Lower lobe of right lung (tissue), 2 donors: ENCODE results near the gene IL4I1. TPM values are rescaled to one million over a fixed set of nuclear protein-coding genes. Genes with fewer than 3 reads are reported as not detected.

ENCODE experiments used
- ATAC-seq, 2 donors: fragments of 200-7000 bp; cut with Tn5 transposase; one replicate each; pipeline ENCODE4 v1.9.1; 2020 to 2022; ENCODE audit warnings: mild to moderate bottlenecking in 2 of 2, moderate library complexity in 2 of 2
- DNase-seq: peaks from one replicate; pipeline ENCODE4 v3.0.0-alpha.2; 2020
- H3K27ac ChIP-seq: fragments of 200-600 bp; one replicate; pipeline ENCODE4 v1.8.0; 2022
- H3K27me3 ChIP-seq: fragments of 200-600 bp; one replicate; pipeline ENCODE4 v1.8.0; 2022; ENCODE audit warnings: low read depth
- H3K36me3 ChIP-seq: fragments of 200-600 bp; one replicate; pipeline ENCODE4 v1.8.0; 2022; ENCODE audit warnings: mild to moderate bottlenecking
- H3K4me1 ChIP-seq: fragments of 200-600 bp; one replicate; pipeline ENCODE4 v1.8.0; 2022
- H3K4me3 ChIP-seq: fragments of 200-600 bp; one replicate; pipeline ENCODE4 v1.8.0; 2022; ENCODE audit warnings: mild to moderate bottlenecking
- H3K9me3 ChIP-seq: fragments of 200-600 bp; one replicate; pipeline ENCODE4 v1.8.0; 2022
- intact Hi-C: fragments of 100-400 bp; cut with DNase I; formaldehyde crosslinking; loops from one replicate; pipeline ENCODE4 v1.11.0; 2022
- total RNA-seq: library from RNA; stranded (reverse); fragmentation: NEBNext Ultra II Directional; extraction: Animal tissue kit (Norgen Biotek cat#: 25700); gene quantifications from one replicate; pipeline ENCODE4 v1.2.1, GENCODE V29; 2021
- TF ChIP-seq, protein P1 (sequence below): fragments of 200-600 bp; IDR thresholded peaks from one replicate; pipeline ENCODE4 v1.8.0; 2022; ENCODE audit warnings: antibody characterized with exemption, mild to moderate bottlenecking
- donor health status: DM: no; HTN: yes; CAD: no; lungs with severe emphysema.

The IL4I1 gene
- total RNA-seq, 1 donor from 2014 or later, result 1.6 TPM

DNA sequence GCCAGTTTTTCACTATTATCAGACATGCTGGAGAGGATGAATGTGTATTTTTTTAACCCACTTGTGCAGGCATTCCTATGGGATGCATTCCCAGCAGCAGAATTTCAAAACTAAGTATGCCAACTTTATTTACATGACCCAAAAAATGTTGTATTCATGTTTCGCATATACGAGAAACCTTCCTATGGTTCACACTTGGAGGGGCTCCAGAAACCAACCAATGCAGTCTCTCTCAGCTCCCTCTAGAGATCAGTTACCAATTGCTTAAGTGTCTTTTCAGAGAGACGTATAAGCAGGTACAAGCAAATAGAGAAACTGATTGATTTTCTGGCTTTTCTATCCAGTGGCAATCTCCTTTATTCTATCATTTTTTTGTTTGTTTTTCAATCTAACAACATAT, 51.3 kb downstream of the IL4I1 start:
- no peak for DNase-seq
- H3K36me3 ChIP-seq, result peaks cover 4% of the 10 kb centered on the region
- no peak for ATAC-seq
- H3K27me3 ChIP-seq, result no peaks in the 10 kb centered on the region
- H3K9me3 ChIP-seq, result no peaks in the 10 kb centered on the region
- intact Hi-C loops, result no loop called here
- no peak overlapping the region for H3K27ac ChIP-seq
- no peak overlapping the region for H3K4me3 ChIP-seq
- TF ChIP-seq, protein P1, sequence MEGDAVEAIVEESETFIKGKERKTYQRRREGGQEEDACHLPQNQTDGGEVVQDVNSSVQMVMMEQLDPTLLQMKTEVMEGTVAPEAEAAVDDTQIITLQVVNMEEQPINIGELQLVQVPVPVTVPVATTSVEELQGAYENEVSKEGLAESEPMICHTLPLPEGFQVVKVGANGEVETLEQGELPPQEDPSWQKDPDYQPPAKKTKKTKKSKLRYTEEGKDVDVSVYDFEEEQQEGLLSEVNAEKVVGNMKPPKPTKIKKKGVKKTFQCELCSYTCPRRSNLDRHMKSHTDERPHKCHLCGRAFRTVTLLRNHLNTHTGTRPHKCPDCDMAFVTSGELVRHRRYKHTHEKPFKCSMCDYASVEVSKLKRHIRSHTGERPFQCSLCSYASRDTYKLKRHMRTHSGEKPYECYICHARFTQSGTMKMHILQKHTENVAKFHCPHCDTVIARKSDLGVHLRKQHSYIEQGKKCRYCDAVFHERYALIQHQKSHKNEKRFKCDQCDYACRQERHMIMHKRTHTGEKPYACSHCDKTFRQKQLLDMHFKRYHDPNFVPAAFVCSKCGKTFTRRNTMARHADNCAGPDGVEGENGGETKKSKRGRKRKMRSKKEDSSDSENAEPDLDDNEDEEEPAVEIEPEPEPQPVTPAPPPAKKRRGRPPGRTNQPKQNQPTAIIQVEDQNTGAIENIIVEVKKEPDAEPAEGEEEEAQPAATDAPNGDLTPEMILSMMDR, result no peak
- peaks cover 4% of the 10 kb centered on the region for H3K4me1 ChIP-seq

DNA sequence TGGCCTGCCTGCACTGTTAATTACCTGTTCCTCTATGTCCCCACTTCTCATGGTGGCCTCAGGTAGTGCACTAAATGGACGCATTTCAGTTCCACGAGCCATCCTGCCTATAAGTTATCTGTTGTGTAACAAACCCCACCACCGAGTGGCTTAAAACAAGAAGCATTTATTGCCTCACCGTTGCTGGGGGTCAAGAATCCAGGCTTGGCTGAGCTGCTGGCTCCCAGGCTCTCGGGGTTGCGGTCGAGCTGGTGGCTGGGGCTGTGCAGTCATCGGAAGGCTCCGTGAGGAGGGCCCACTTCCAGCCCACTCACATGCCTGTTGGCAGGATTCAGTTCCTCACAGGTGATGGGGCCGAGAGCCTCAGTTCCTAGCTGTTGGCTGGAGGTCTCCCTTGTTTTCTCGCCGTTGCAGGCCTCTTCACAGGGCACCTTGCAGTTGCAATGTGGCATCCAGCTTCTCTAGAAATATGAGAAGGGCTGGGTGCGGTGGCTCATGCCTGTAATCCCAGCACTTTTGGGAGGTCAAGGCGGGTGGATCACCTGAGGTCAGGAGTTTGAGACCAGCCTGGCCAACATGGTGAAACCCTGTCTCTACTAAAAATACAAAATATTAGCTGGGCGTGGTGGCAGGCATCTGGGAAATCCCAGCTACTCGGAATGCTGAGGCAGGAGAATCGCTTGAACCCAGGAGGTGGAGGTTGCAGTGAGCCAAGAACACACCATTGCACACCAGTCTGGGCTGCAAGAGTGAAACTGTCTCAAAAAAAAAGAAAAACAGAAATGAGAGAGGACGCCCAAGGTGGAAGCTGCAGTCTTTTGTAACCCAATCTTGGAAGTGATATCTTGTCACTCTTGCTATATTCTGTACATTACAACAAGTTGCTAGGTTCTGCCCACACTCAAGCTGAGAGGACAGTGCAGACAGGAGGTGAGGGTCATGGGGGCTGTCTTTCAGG, 52.3 kb downstream of the IL4I1 start:
- Histone ChIP-seq H3K9me3 (no peaks in the 10 kb centered on the region), H3K36me3 (peaks cover 12% of the 10 kb centered on the region), H3K27ac (no peak overlapping the region), H3K4me3 (no peak overlapping the region), H3K4me1 (no peaks in the 10 kb centered on the region), H3K27me3 (no peaks in the 10 kb centered on the region)
- intact Hi-C loops, result no loop called here
- ATAC-seq (no peak), DNase-seq (no peak)
- TF ChIP-seq, protein P1, result no peak

DNA sequence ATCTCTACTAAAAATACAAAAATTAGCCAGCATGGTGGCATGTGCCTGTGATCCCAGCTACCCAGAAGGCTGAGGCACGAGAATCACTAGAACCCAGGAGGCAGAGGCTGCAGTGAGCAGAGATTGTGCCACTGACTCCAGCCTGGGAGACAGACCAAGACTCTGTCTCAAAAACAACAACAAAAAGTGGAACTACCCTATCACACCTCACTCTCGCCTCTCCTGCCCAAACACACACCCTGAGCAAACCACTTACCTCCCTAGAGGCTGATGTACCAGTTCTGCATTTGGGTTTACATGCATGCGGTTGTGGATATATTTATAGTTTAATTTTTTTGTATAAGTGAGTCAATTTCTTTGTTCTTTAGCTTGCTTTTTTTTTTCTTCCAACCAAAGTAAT, 53.4 kb downstream of the IL4I1 start:
- H3K4me3 ChIP-seq, result no peak overlapping the region
- no peak overlapping the region for H3K27ac ChIP-seq
- DNase-seq (no peak), ATAC-seq (no peak)
- no peaks in the 10 kb centered on the region for H3K27me3 ChIP-seq
- peaks cover 23% of the 10 kb centered on the region for H3K36me3 ChIP-seq
- TF ChIP-seq, protein P1, result no peak
- H3K4me1 ChIP-seq, result no peaks in the 10 kb centered on the region
- no peaks in the 10 kb centered on the region for H3K9me3 ChIP-seq
- intact Hi-C loops, result no loop called here

DNA sequence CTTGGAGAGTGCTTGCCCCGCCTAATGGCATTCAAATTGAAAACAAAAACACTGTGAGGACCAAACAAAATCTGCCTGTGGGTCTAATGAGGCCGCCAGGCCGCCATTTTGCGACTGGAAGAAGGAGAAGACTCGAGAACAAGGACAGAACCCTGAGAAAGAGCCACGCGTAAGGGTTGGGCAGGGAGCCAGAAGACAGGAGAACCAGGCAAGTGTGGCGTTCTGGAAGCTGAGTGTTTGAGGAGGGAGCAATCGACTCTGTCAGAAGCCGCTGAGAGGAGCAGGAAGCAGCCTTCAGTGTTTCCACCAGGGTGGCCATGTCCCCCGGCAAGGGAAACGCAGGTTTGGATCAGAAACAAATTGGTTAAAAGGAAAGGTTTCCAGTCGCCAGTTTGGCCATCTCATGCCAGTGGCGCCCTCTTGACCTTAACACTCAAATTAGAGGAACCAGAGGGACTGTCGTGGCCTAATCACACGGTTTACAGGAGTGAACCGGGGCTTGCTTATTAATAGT, 55.9 kb downstream of the IL4I1 start:
- TF ChIP-seq, protein P1, result no peak
- DNase-seq, result no peak
- Histone ChIP-seq H3K4me3 (no peak overlapping the region), H3K36me3 (peaks cover 48% of the 10 kb centered on the region), H3K9me3 (no peaks in the 10 kb centered on the region), H3K27me3 (no peaks in the 10 kb centered on the region), H3K27ac (no peak overlapping the region), H3K4me1 (no peaks in the 10 kb centered on the region)
- no peak for ATAC-seq
- intact Hi-C loops, result no loop called here

DNA sequence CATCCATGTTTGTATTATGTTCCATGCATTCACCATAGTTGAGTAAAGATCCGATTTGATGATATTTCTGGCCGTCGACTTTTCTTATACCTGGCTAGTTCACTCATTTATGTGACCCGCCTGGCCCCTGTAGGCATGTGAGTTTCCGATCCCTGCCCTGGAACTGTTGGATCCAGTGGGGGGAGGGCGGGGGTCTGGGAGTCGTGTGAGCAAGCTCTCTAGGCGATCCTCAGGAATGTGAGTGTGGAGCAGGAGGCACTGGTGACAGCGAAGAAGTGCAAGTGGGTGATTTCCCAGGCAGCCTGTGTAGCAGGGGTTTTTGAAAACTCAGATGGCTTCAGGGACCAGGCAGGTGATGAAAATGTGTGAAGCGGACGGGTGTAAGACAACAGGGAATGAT, 56.4 kb downstream of the IL4I1 start:
- H3K4me3 ChIP-seq, result no peak overlapping the region
- intact Hi-C loops, result no loop called here
- H3K27ac ChIP-seq, result no peak overlapping the region
- peaks cover 53% of the 10 kb centered on the region for H3K36me3 ChIP-seq
- no peak for DNase-seq
- TF ChIP-seq, protein P1, result no peak
- H3K27me3 ChIP-seq, result no peaks in the 10 kb centered on the region
- ATAC-seq, result no peak
- H3K9me3 ChIP-seq, result no peaks in the 10 kb centered on the region
- H3K4me1 ChIP-seq, result no peaks in the 10 kb centered on the region
